ENCODE data around the gene ADAMTS4. TPM values are rescaled to one million over a fixed set of nuclear protein-coding genes. Genes with fewer than 3 reads are reported as not detected.
A peak's percentile ranks its signal among the peaks of the same experiment; 100 is the strongest.

Gene ADAMTS4
- total RNA-seq, 1 donor from 2014 or later = 109 TPM

DNA sequence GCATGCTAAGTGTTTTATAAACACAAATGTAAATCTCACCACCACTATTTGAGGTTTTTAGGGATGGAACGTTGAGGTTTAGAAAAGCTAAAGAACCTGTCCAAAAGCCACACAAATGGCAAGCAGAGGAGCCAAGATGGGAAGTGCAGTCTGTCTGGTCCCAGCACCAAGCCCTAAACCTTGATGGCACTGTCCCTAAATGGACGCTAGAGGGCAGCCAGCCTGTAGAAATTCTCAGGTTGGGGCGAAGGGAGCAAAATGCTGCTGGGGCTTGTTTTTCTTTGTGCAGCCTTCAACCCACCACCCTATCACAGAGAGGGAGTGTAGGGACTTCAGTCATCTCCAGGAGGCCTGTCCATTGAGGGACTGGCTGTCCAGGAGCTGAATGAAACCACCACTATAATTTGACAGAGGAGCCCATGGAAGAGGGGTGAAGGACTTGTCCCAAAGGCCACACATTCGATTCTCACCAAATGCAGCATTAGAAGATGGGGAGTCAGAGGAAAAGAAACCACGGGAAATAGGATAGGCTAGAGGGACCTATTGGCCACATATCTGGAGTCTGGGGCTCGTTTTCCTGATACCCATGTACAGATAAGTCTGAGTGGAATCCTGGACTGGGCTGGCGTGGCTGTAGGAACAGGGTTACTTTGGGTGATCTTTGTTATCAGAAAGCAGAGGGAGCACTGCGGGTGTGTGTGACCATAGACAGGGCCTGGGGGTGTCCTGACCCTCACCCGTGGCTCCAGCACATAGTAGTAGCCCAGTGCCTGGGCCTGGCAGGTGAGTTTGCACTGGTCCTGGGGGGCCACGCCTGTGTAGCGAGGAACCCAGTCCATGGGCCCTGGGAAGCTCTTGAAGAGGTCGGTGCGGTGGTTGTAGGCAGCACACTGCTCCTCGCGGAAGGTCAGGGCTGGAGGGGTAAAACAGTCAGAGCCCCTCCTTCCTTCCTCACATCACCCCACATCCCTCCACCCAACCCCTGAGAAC, 6.1 kb downstream of the ADAMTS4 start:
- Histone ChIP-seq H3K36me3 (no peaks in the 10 kb centered on the region), H3K4me3 (no peak overlapping the region), H3K27me3 (no peaks in the 10 kb centered on the region), H3K4me1 (peaks cover 0 to under 1% of the 10 kb centered on the region in 2 donors), H3K9me3 (no peaks in the 10 kb centered on the region), H3K27ac (no peak overlapping the region)
- peak; percentile 71 to 90 (median 78) for TF ChIP-seq CTCF (IDR thresholded peaks at IDR 0.05)
- intact Hi-C loops (cut with DNase I) = no loop called here
- no peak for DNase-seq (ENCODE audit: low spot score in 2 of 2)

DNA sequence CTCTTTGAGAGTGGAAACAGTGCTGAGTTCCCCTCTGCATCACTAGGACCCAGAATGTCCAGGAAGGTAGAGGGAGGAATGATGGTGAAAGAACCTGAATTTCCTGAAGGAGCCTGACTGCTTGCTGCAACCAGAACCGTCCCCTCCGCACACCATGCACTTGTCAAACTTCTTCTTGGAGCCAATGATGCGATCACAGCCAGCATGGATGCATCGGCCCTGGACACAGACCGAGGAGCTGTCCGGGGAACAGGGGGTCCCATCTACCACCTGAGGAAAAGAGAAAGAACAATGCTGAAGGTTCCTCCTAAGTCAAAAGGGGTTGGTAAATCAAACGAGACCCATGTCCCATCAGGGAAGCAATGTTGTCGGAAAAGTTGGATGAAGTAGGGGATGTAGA, 6.9 kb downstream of the ADAMTS4 start:
- TF ChIP-seq CTCF (IDR thresholded peaks at IDR 0.05) = no peak
- no peak for DNase-seq (ENCODE audit: low spot score in 2 of 2)
- no peaks in the 10 kb centered on the region for H3K27me3 ChIP-seq
- no peak overlapping the region for H3K27ac ChIP-seq
- no peaks in the 10 kb centered on the region for H3K36me3 ChIP-seq
- H3K4me1 ChIP-seq = no peaks in the 10 kb centered on the region
- no peaks in the 10 kb centered on the region for H3K9me3 ChIP-seq
- no peak overlapping the region for H3K4me3 ChIP-seq
- intact Hi-C loops (cut with DNase I) = no loop called here

- Histone ChIP-seq H3K36me3 (no peaks in the 10 kb centered on the region), H3K9me3 (no peaks in the 10 kb centered on the region), H3K4me1 (no peaks in the 10 kb centered on the region), H3K27ac (no peak overlapping the region), H3K4me3 (no peak overlapping the region), H3K27me3 (no peaks in the 10 kb centered on the region)
- no peak for DNase-seq (ENCODE audit: low spot score in 2 of 2)
- intact Hi-C loops (cut with DNase I) = no loop called here
- TF ChIP-seq CTCF (IDR thresholded peaks at IDR 0.05) = no peak
Observed at GRCh38 chr1:161190962-161191521, 7.8 kb downstream of the ADAMTS4 start.

- Histone ChIP-seq H3K27me3 (no peaks in the 10 kb centered on the region), H3K4me1 (no peaks in the 10 kb centered on the region), H3K4me3 (no peak overlapping the region), H3K9me3 (no peaks in the 10 kb centered on the region), H3K27ac (no peak overlapping the region), H3K36me3 (no peaks in the 10 kb centered on the region)
- intact Hi-C loops (cut with DNase I) = no loop called here
- DNase-seq (ENCODE audit: low spot score in 2 of 2) = no peak
- TF ChIP-seq CTCF (IDR thresholded peaks at IDR 0.05) = no peak
Observed at GRCh38 chr1:161189036-161189435, 9.8 kb downstream of the ADAMTS4 start.

DNA sequence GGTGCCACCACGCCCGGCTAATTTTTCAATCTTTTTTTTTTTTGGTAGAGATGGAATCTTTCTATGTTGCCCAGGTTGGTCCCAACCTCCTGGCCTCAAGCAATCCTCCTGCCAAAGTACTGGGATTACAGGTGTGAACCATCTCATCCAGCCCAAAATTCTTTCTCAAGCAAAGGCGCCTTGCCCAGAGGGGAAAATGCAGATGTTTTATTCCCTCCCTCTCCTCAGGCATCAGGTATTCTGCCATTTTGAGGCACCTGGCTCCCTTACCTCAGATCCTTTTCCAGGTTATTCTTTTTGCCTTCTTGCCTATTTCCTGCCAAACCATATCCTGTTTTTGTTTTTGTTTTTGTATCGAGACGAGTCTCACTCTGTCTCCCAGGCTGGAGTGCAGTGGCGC, 10.5 kb downstream of the ADAMTS4 start:
- Histone ChIP-seq H3K4me1 (no peaks in the 10 kb centered on the region), H3K4me3 (no peak overlapping the region), H3K27ac (no peak overlapping the region), H3K27me3 (no peaks in the 10 kb centered on the region), H3K36me3 (no peaks in the 10 kb centered on the region), H3K9me3 (no peaks in the 10 kb centered on the region)
- intact Hi-C loops (cut with DNase I) = no loop called here
- no peak for DNase-seq (ENCODE audit: low spot score in 2 of 2)
- no peak for TF ChIP-seq CTCF (IDR thresholded peaks at IDR 0.05)

Measured in ascending aorta (tissue), 2 donors.